Left lobe of liver (tissue), 2 donors: ENCODE data around the gene GOLM1. TPM values are rescaled to one million over a fixed set of nuclear protein-coding genes. Genes with fewer than 3 reads are reported as not detected.
A peak's percentile ranks its signal among the peaks of the same experiment; 100 is the strongest.
"Not testable (repeated sequence)": the region's sequence is repeated elsewhere in the genome, so short reads cannot be mapped to it uniquely, and the experiment has no call there.

Experiments
- ATAC-seq: fragments of 200-7000 bp; cut with Tn5 transposase; one replicate; pipeline ENCODE4 v1.9.1; 2020; ENCODE audit warnings: mild to moderate bottlenecking, moderate library complexity
- DNase-seq: peaks from one replicate; pipeline ENCODE4 v3.0.0-alpha.2; 2020; ENCODE audit warnings: low spot score
- total RNA-seq: library from RNA; stranded (reverse); gene quantifications from one replicate; pipeline ENCODE4 v1.2.1, GENCODE V29; 2021
- donor health status: DM: no; HTN: no; CAD: no; lungs with moderate emphysema.
- donor health status: DM: no; HTN: yes; CAD: no.

The GOLM1 gene
- total RNA-seq = 5.7 TPM

GRCh38 chr9:86098824-86099700 lies at the start of gene GOLM1:
GOLM1 (minus strand) TSS chr9:86099558; CDS start chr9:86079320, 20,238 bp downstream.
- DNase-seq = peak; percentile 50

GRCh38 chr9:86146671-86147070 lies 47.3 kb upstream of the GOLM1 start:
- not testable (repeated sequence) for DNase-seq, ATAC-seq

More at GRCh38 chr9:86098824-86099700, at the start of gene GOLM1:
- peak; percentile 95 for ATAC-seq

- ATAC-seq, DNase-seq: not testable (repeated sequence)
Measured at GRCh38 chr9:86145960-86146359, 46.6 kb upstream of the GOLM1 start.

GRCh38 chr9:86142973-86143372 lies 43.6 kb upstream of the GOLM1 start:
- no peak for ATAC-seq
- DNase-seq = no peak

GRCh38 chr9:86141843-86142242 lies 42.5 kb upstream of the GOLM1 start:
- ATAC-seq (no peak), DNase-seq (no peak)

GRCh38 chr9:86135371-86135770 lies 36.0 kb upstream of the GOLM1 start:
- ATAC-seq = no peak
- DNase-seq = no peak

- ATAC-seq = no peak
Measured at GRCh38 chr9:86134361-86134760, 35.0 kb upstream of the GOLM1 start.

GRCh38 chr9:86128235-86128822 lies 29.0 kb upstream of the GOLM1 start:
- ATAC-seq = no peak
- no peak for DNase-seq

More at GRCh38 chr9:86134361-86134760, 35.0 kb upstream of the GOLM1 start:
- DNase-seq = no peak

GRCh38 chr9:86126998-86127972 lies 27.9 kb upstream of the GOLM1 start:
- peak; percentile 76 for ATAC-seq
- DNase-seq = peak; percentile 53

GRCh38 chr9:86122311-86122710 lies 23.0 kb upstream of the GOLM1 start:
- ATAC-seq = no peak

GRCh38 chr9:86119457-86119856 lies 20.1 kb upstream of the GOLM1 start:
- DNase-seq = no peak
- ATAC-seq = no peak

More at GRCh38 chr9:86122311-86122710, 23.0 kb upstream of the GOLM1 start:
- no peak for DNase-seq

- no peak for DNase-seq
- ATAC-seq = no peak
Measured at GRCh38 chr9:86116425-86116824, 17.1 kb upstream of the GOLM1 start.

GRCh38 chr9:86115886-86116285 lies 16.5 kb upstream of the GOLM1 start:
- DNase-seq = no peak
- no peak for ATAC-seq

GRCh38 chr9:86112057-86112456 lies 12.7 kb upstream of the GOLM1 start:
- ATAC-seq (no peak), DNase-seq (no peak)

- ATAC-seq (no peak), DNase-seq (no peak)
Measured at GRCh38 chr9:86102626-86103025, 3.3 kb upstream of the GOLM1 start.

- peak; percentile 44 for ATAC-seq
- no peak for DNase-seq
Measured at GRCh38 chr9:86099701-86100364, 475 bp upstream of the GOLM1 start.

GRCh38 chr9:86097510-86098224 lies 1.7 kb downstream of the GOLM1 start:
- DNase-seq = no peak

GRCh38 chr9:86096386-86096785 lies 3.0 kb downstream of the GOLM1 start:
- ATAC-seq = no peak
- DNase-seq = no peak

More at GRCh38 chr9:86097510-86098224, 1.7 kb downstream of the GOLM1 start:
- ATAC-seq = no peak

GRCh38 chr9:86093788-86094555 lies 5.4 kb downstream of the GOLM1 start:
- DNase-seq = peak; percentile 56
- ATAC-seq = peak; percentile 98
